ENCODE results near the gene EMB.
A peak's percentile ranks its signal among the peaks of the same experiment; 100 is the strongest.
"Not testable (repeated sequence)": the region's sequence is repeated elsewhere in the genome, so short reads cannot be mapped to it uniquely, and the experiment has no call there.

The EMB gene

DNA sequence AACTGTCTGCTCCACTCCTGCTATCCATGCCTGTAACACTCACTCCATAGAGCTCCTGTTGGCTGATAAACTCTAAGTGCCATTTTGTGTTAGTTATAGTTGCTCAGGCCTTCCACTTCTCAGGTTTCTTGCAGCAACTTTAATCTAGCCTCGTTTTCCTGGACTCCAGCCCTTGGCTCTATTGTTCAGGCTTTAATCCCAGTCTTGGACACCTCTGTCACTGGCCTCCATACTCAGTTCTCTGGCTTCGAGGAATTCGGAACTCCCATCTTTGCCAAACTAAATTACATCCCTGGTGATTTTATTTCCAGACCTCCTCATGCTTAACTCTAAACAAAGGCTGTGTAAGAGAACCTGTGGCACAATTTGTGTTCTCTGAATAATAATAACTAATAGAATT, 39.8 kb downstream of the EMB start:
- no peak for DNase-seq (ENCODE audit: low read depth)
- TF ChIP-seq, protein P1, sequence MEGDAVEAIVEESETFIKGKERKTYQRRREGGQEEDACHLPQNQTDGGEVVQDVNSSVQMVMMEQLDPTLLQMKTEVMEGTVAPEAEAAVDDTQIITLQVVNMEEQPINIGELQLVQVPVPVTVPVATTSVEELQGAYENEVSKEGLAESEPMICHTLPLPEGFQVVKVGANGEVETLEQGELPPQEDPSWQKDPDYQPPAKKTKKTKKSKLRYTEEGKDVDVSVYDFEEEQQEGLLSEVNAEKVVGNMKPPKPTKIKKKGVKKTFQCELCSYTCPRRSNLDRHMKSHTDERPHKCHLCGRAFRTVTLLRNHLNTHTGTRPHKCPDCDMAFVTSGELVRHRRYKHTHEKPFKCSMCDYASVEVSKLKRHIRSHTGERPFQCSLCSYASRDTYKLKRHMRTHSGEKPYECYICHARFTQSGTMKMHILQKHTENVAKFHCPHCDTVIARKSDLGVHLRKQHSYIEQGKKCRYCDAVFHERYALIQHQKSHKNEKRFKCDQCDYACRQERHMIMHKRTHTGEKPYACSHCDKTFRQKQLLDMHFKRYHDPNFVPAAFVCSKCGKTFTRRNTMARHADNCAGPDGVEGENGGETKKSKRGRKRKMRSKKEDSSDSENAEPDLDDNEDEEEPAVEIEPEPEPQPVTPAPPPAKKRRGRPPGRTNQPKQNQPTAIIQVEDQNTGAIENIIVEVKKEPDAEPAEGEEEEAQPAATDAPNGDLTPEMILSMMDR (conservative IDR thresholded peaks at IDR 0.05; ENCODE audit: low read depth, low read length), result no peak
- H3K4me3 ChIP-seq (ENCODE audit: low read depth, low read length), result no peak overlapping the region

- peak; percentile 32 for DNase-seq (ENCODE audit: low read depth)
- not testable (repeated sequence) for H3K4me3 ChIP-seq (ENCODE audit: low read depth, low read length)
These were observed 47.0 kb downstream of the EMB start for GRCh38 chr5:50393925-50394609.

- not testable (repeated sequence) for H3K4me3 ChIP-seq (ENCODE audit: low read depth, low read length); DNase-seq (ENCODE audit: low read depth)
These were observed 48.8 kb downstream of the EMB start for GRCh38 chr5:50392289-50392688.

DNA sequence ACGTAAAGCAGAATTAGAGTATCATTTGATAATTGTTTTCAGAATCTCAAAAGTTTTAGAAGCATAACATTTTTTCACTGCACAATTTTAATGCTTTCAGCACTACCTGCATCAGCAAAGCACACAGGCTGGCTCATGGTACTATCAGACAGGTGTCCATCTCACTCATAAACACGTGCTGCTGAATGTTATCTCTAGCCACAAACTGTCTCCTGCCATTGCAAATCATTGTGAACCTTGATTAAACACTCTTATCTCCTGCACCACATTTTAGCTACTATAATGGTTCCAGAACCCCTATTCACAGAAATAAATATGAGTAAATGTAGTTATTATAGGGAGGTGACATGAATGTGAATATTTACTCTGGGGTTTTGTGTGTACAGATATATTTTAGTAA, 56.7 kb downstream of the EMB start:
- DNase-seq (ENCODE audit: low read depth); H3K4me3 ChIP-seq (ENCODE audit: low read depth, low read length): not testable (repeated sequence)

DNA sequence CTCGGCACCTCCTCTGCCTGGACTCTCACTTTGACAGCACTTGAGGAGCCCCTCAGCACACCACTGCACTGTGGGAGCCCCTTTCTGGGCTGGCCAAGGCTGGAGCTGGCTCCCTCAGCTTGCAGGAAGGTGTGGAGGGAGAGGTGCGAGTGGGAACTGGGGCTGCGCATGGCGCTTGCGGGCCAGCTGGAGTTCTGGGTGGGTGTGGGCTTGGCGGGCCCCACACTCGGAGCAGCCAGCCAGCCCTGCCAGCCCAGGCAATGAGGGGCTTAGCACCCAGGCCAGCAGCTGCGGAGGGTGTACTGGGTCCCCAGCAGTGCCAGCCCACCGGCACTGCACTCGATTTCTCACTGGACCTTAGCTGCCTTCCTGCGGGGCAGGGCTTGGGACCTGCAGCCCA, 64.4 kb downstream of the EMB start:
- H3K4me3 ChIP-seq (ENCODE audit: low read depth, low read length); DNase-seq (ENCODE audit: low read depth): not testable (repeated sequence)

DNA sequence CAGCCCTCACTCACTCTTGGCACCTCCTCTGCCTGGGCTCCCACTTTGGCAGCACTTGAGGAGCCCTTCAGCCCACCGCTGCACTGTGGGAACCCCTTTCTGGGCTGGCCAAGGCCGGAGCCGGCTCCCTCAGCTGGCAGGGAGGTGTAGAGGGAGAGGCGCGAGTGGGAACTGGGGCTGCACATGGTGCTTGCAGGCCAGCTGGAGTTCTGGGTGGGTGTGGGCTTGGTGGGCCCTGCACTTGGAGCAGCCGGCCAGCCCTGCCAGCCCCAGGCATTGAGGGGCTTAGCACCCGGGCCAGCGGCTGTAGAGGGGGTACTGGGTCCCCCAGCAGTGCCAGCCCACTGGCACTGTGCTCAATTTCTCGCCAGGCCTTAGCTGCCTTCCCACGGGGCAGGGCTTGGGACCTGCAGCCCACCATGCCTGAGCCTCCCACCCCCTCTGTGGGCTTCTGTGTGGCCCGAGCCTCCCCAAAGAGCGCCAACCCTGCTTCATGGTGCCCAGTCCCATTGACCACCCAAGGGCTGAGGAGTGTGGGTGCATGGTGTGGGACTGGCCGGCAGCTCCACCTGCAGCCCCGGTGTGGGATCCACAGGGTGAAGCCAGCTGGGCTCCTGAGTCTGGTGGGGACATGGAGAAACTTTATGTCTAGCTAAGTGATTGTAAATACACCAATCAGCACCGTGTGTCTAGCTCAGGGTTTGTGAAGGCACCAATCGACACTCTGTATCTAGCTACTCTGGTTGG, 71.6 kb downstream of the EMB start:
- not testable (repeated sequence) for H3K4me3 ChIP-seq (ENCODE audit: low read depth, low read length); DNase-seq (ENCODE audit: low read depth)

- no peak overlapping the region for H3K4me3 ChIP-seq (ENCODE audit: low read depth, low read length)
- TF ChIP-seq, protein P1 (conservative IDR thresholded peaks at IDR 0.05; ENCODE audit: low read depth, low read length), result no peak
- DNase-seq (ENCODE audit: low read depth), result no peak
These were observed 75.4 kb downstream of the EMB start for GRCh38 chr5:50365426-50366251.

DNA sequence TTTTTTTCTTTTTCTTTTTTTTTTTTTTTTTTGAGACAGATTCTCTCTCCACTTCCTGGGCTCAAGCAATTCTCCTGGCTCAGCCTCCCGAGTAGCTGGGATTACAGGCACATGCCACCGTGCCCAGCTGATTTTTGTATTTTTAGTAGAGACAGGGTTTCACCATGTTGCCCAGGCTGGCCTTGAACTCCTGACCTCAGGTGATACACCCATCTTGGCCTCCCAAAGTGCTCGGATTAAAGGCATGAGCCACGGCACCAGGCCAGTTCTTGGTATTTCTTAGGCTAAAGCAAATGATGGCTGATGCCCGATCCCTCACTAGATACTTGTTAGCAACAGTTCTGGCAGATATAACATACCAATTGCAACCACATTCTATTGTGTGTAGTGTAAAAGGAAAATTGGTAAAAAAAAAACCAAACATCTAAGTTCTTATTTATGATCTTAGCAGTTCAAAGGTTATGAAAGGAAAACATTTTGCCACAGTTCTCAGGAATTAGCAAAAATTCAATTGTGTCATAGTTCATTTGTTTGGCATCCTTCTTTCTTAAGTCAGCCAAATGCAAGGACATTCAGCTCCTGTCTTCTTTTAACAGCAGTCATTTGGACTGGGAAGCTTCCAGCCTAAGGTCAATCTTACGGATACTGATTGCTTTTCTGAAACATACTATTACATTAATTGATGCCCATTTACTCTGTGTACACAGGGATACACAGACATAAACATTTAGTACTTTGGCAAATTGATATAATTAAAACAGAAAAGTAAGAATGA, 76.4 kb downstream of the EMB start:
- H3K4me3 ChIP-seq (ENCODE audit: low read depth, low read length), result not testable (repeated sequence)

GRCh38 chr5:50359187-50359586, 81.9 kb downstream of the EMB start:
- DNase-seq (ENCODE audit: low read depth), result no peak
- TF ChIP-seq, protein P1 (conservative IDR thresholded peaks at IDR 0.05; ENCODE audit: low read depth, low read length), result no peak
- no peak overlapping the region for H3K4me3 ChIP-seq (ENCODE audit: low read depth, low read length)

More for the DNA sequence above, 76.4 kb downstream of the EMB start:
- not testable (repeated sequence) for DNase-seq (ENCODE audit: low read depth)
